HCT116 (cell line): ENCODE data around the gene CLEC4F. TPM values are rescaled to one million over a fixed set of nuclear protein-coding genes. Genes with fewer than 3 reads are reported as not detected.

Experiments used
- ATAC-seq: fragments of 200-7000 bp; cut with Tn5 transposase; 2 replicates; pipeline ENCODE4 v1.9.1; 2020; ENCODE audit warnings: mild to moderate bottlenecking, moderate library complexity
- Bru-seq: library from RNA; stranded (reverse); fragments of 400-500 nt; gene quantifications from one replicate; lab custom pipeline; 2021; lab: Mats Ljungman, UMichigan
- BruChase-seq, 2 experiments: library from RNA; stranded (reverse); fragments of 400-500 nt; gene quantifications; one replicate each; lab custom pipeline; 2021; lab: Mats Ljungman, UMichigan
- BruUV-seq: library from RNA; stranded (reverse); fragments of 400-500 nt; replicated peaks from 2 replicates; lab custom pipeline; 2021; lab: Mats Ljungman, UMichigan
- CTCF ChIA-PET: fragments of 300-600 bp; sonication (Branson Sonifier 250); formaldehyde crosslinking; loops from one replicate; lab custom pipeline; 2021; ENCODE audit warnings: antibody characterized with exemption; lab: Charles Lee
- POLR2A ChIA-PET: fragments of 300-600, 350-600 bp; sonication (Branson Sonifier 250); formaldehyde crosslinking; loops from one replicate; lab custom pipeline; 2021; ENCODE audit warnings: antibody characterized with exemption; lab: Charles Lee
- RAD21 ChIA-PET, 2 experiments: fragments of 300-600 bp; sonication (Branson Sonifier 250); formaldehyde crosslinking; loops; one replicate each; lab custom pipeline; 2023; ENCODE audit warnings: low total read pairs in 2 of 2; ENCODE audit not compliant: uncharacterized antibody in 2 of 2, unreplicated experiment in 2 of 2, low non-redundant PET in 1 of 2; lab: Charles Lee
- DNase-seq: peaks from one replicate; pipeline ENCODE4 v3.0.0-alpha.2; 2010; ENCODE audit warnings: low read depth, low spot score
- H2AFZ ChIP-seq: fragments of 200-600 bp; shearing (Covaris generic), sonication (generic); 2 replicates; pipeline ENCODE4 v1.6.1; 2017; ENCODE audit warnings: low read depth, mixed run types, mixed read lengths, antibody characterized with exemption, low read length; ENCODE audit not compliant: poor library complexity, severe bottlenecking
- H3K27ac ChIP-seq: 2 replicates; pipeline ENCODE4 v1.5.1; 2012; ENCODE audit warnings: low read depth, low read length
- H3K27me3 ChIP-seq: fragments of 200-600 bp; sonication (generic); 2 replicates; pipeline ENCODE4 v1.6.1; 2016; ENCODE audit warnings: mixed run types, low read length, mixed read lengths; ENCODE audit not compliant: insufficient read depth
- H3K36me3 ChIP-seq, 2 experiments: fragments of 200-500 bp in 1 of 2; fragments of 200-600 bp in 1 of 2; sonication (Bioruptor generic) in 1 of 2; sonication (generic) in 1 of 2; 2 replicates each; pipeline versions ENCODE4 v1.5.1 to v1.6.1; 2014 to 2016; ENCODE audit warnings: low read length in 2 of 2, inconsistent platforms in 1 of 2, mixed read lengths in 1 of 2, mixed run types in 1 of 2; ENCODE audit not compliant: insufficient read depth in 2 of 2, control insufficient read depth in 1 of 2
- H3K4me1 ChIP-seq, 2 experiments: fragments of 200-600 bp in 1 of 2; sonication (generic) in 1 of 2; 2 replicates each; pipeline versions ENCODE4 v1.5.1 to v1.6.1; 2012 to 2017; ENCODE audit warnings: low read length in 2 of 2, inconsistent platforms in 1 of 2, mild to moderate bottlenecking in 1 of 2, mixed read lengths in 1 of 2, mixed run types in 1 of 2, moderate library complexity in 1 of 2; ENCODE audit not compliant: insufficient read depth in 2 of 2, control insufficient read depth in 1 of 2
- H3K4me2 ChIP-seq: fragments of 200-600 bp; sonication (generic); 2 replicates; pipeline ENCODE4 v1.6.1; 2017; ENCODE audit warnings: mixed run types, low read length, mixed read lengths
- H3K4me3 ChIP-seq, 2 experiments: fragments of 200-600 bp in 1 of 2; sonication (generic) in 1 of 2; replicated peaks in 1 of 2; 2 replicates each; pipeline ENCODE4 v1.5.1; 2011 to 2016; ENCODE audit warnings: low read length in 2 of 2, control low read depth in 1 of 2, low read depth in 1 of 2, mild to moderate bottlenecking in 1 of 2, mixed read lengths in 1 of 2, mixed run types in 1 of 2
- H3K79me2 ChIP-seq: fragments of 200-600 bp; sonication (generic); 2 replicates; pipeline ENCODE4 v1.6.1; 2017; ENCODE audit warnings: mild to moderate bottlenecking, mixed run types, low read length, moderate library complexity, mixed read lengths; ENCODE audit not compliant: insufficient read depth
- H3K9ac ChIP-seq: fragments of 200-600 bp; sonication (generic); 2 replicates; pipeline ENCODE4 v1.6.1; 2016; ENCODE audit warnings: low read length, mixed read lengths
- H3K9me2 ChIP-seq: fragments of 200-600 bp; sonication (generic), shearing (Covaris generic); 2 replicates; pipeline ENCODE4 v1.6.1; 2017; ENCODE audit warnings: mixed run types, mild to moderate bottlenecking, moderate library complexity; ENCODE audit not compliant: insufficient read depth
- H3K9me3 ChIP-seq, 2 experiments: fragments of 200-500 bp in 1 of 2; fragments of 200-600 bp in 1 of 2; sonication (Bioruptor generic) in 1 of 2; sonication (generic) in 1 of 2; 2 replicates each; pipeline ENCODE4 v1.6.1; 2014 to 2017; ENCODE audit warnings: low read length in 2 of 2, mixed read lengths in 2 of 2, inconsistent platforms in 1 of 2, low read depth in 1 of 2, mild to moderate bottlenecking in 1 of 2, mixed run types in 1 of 2, moderate library complexity in 1 of 2; ENCODE audit not compliant: control insufficient read depth in 1 of 2, insufficient read depth in 1 of 2
- H4K20me1 ChIP-seq: fragments of 200-600 bp; sonication (generic), shearing (Covaris generic); 2 replicates; pipeline ENCODE4 v1.6.1; 2017; ENCODE audit warnings: mixed run types, mild to moderate bottlenecking, moderate library complexity; ENCODE audit not compliant: insufficient read depth
- CTCF ChIP-seq, 3 experiments: fragments of 200-600 bp in 1 of 3; sonication (generic) in 1 of 3; IDR thresholded peaks in 2 of 3; conservative IDR thresholded peaks in 1 of 3; 2 replicates each; pipeline ENCODE4 v1.5.1; 2012 to 2017; ENCODE audit warnings: low read depth in 2 of 3, low read length in 2 of 3, antibody characterized with exemption in 1 of 3, borderline replicate concordance in 1 of 3, control low read depth in 1 of 3, mild to moderate bottlenecking in 1 of 3, mixed read lengths in 1 of 3, mixed run types in 1 of 3, moderate library complexity in 1 of 3; ENCODE audit not compliant: insufficient read depth in 1 of 3
- FOSL1 ChIP-seq: IDR thresholded peaks from 2 replicates; pipeline ENCODE4 v1.6.1; 2012; ENCODE audit warnings: low read depth
- MAX ChIP-seq: IDR thresholded peaks from 2 replicates; pipeline ENCODE4 v1.6.1; 2012
- POLR2AphosphoS5 ChIP-seq: IDR thresholded peaks from 2 replicates; pipeline ENCODE4 v1.6.1; 2011; ENCODE audit warnings: mild to moderate bottlenecking, low read depth, low read length, moderate library complexity
- REST ChIP-seq: IDR thresholded peaks from 2 replicates; pipeline ENCODE4 v1.6.1; 2012; ENCODE audit warnings: low read depth
- SIN3A ChIP-seq: IDR thresholded peaks from 2 replicates; pipeline ENCODE4 v1.6.1; 2012; ENCODE audit warnings: low read depth
- intact Hi-C: fragments of 100-400 bp; cut with micrococcal nuclease; formaldehyde crosslinking; loops from 2 replicates; pipeline ENCODE4 v1.10.0; 2022
- long read RNA-seq: library from polyadenylated mRNA; unstranded; transcript quantifications from one replicate; pipeline ENCODE4 v2.0.0, GENCODE V29; 2021; ENCODE audit not compliant: unreplicated experiment
- polyA plus RNA-seq: library from polyadenylated mRNA; unstranded; fragments of >200 nt; gene quantifications from 2 replicates; pipeline ENCODE4 v1.2.1, GENCODE V29; 2012; ENCODE audit warnings: missing spikeins
- total RNA-seq: library from RNA; stranded (reverse); gene quantifications from one replicate; pipeline ENCODE4 v1.2.1, GENCODE V29; 2021; ENCODE audit not compliant: unreplicated experiment

The CLEC4F gene
- total RNA-seq (not detected), Bru-seq, nascent RNA (percentile 18 among the genes with signal in this experiment), BruChase-seq, experiment 1, labeled RNA remaining after a 6-hour chase (percentile 16 among the genes with signal in this experiment), BruChase-seq, experiment 2, labeled RNA remaining after a 2-hour chase (percentile 28 among the genes with signal in this experiment)
- 0.04 TPM in 1 of 2 replicates, not detected in the other for polyA plus RNA-seq
- long read RNA-seq = 0 reads

- Histone ChIP-seq H4K20me1 (no peaks in the 10 kb centered on the region), H3K27me3 (peaks cover 9% of the 10 kb centered on the region; the same call in 1 of the 2 replicates), H3K9me3 (no peaks in the 10 kb centered on the region), H3K4me3 (no peak within 1 kb of the TSS), H2AFZ (no peak within 1 kb of the TSS), H3K9ac (no peak within 1 kb of the TSS), H3K4me2 (no peak within 1 kb of the TSS), H3K9me2 (no peaks in the 10 kb centered on the region), H3K36me3 (no peaks in the 10 kb centered on the region), H3K27ac (no peak within 1 kb of the TSS), H3K79me2 (no peaks in the 10 kb centered on the region), H3K4me1 (no peaks in the 10 kb centered on the region)
- DNase-seq = no peak
- intact Hi-C loops = no loop called here
- ATAC-seq = no peak
- BruUV-seq = no TSS peak
- no peak for TF ChIP-seq MAX
- no peak for TF ChIP-seq SIN3A
- TF ChIP-seq FOSL1 = no peak
- no peak for TF ChIP-seq CTCF (IDR thresholded peaks at IDR 0.05 in 2 of 3, conservative IDR thresholded peaks at IDR 0.05 in 1 of 3; ENCODE audit: borderline replicate concordance in 1 of 3, insufficient read depth in 1 of 3, low read depth in 2 of 3, low read length in 2 of 3)
- TF ChIP-seq POLR2AphosphoS5 = no peak
- no peak for TF ChIP-seq REST
- RAD21 ChIA-PET = no interaction called here
- CTCF ChIA-PET = no interaction called here
- POLR2A ChIA-PET = no interaction called here
Measured at GRCh38 chr2:70820499-70820898, at the start of gene CLEC4F. TSS of gene CLEC4F (minus strand) at chr2:70820599. CDS start at chr2:70820523, 76 bp downstream.
